ENCODE results near the gene SKAP1.
A peak's percentile ranks its signal among the peaks of the same experiment; 100 is the strongest.
"Not testable (repeated sequence)": the region's sequence is repeated elsewhere in the genome, so short reads cannot be mapped to it uniquely, and the experiment has no call there.

SKAP1 gene

GRCh38 chr17:48198950-48199541, 231.0 kb downstream of the SKAP1 start:
- no peak for DNase-seq

GRCh38 chr17:48195910-48196309, 234.1 kb downstream of the SKAP1 start:
- no peak for DNase-seq

- peak; percentile 17 for DNase-seq
Measured at GRCh38 chr17:48194097-48194550, 235.9 kb downstream of the SKAP1 start.

GRCh38 chr17:48192321-48192731, 237.7 kb downstream of the SKAP1 start:
- no peak for DNase-seq

GRCh38 chr17:48191362-48191761, 238.7 kb downstream of the SKAP1 start:
- DNase-seq = no peak

GRCh38 chr17:48190871-48191270, 239.1 kb downstream of the SKAP1 start:
- no peak for DNase-seq

GRCh38 chr17:48187872-48188608, 242.0 kb downstream of the SKAP1 start:
- DNase-seq = no peak

- not testable (repeated sequence) for DNase-seq
Measured at GRCh38 chr17:48186317-48186716, 243.7 kb downstream of the SKAP1 start.

GRCh38 chr17:48184721-48185120, 245.3 kb downstream of the SKAP1 start:
- DNase-seq = no peak

GRCh38 chr17:48181653-48182052, 248.4 kb downstream of the SKAP1 start:
- no peak for DNase-seq

- no peak for DNase-seq
Measured at GRCh38 chr17:48180842-48181629, 249.0 kb downstream of the SKAP1 start.

- no peak for DNase-seq
Measured at GRCh38 chr17:48179071-48179945, 250.7 kb downstream of the SKAP1 start.

- no peak for DNase-seq
Measured at GRCh38 chr17:48178317-48178716, 251.7 kb downstream of the SKAP1 start.

GRCh38 chr17:48177816-48178215, 252.2 kb downstream of the SKAP1 start:
- no peak for DNase-seq

GRCh38 chr17:48176471-48176855, 253.6 kb downstream of the SKAP1 start:
- no peak for DNase-seq

- DNase-seq = peak; percentile 29
Measured at GRCh38 chr17:48175692-48176470, 254.1 kb downstream of the SKAP1 start.

GRCh38 chr17:48174833-48175523, 255.0 kb downstream of the SKAP1 start:
- DNase-seq = no peak

- DNase-seq = no peak
Measured at GRCh38 chr17:48173191-48173984, 256.6 kb downstream of the SKAP1 start.

- DNase-seq = no peak
Measured at GRCh38 chr17:48169926-48170325, 260.1 kb downstream of the SKAP1 start.

GRCh38 chr17:48163809-48164208, 266.2 kb downstream of the SKAP1 start:
- DNase-seq = no peak
